Astrocyte (in vitro differentiated cells and primary cell): ENCODE measurements around the gene TAGAP. TPM values are rescaled to one million over a fixed set of nuclear protein-coding genes. Genes with fewer than 3 reads are reported as not detected.

Experiments
- DNase-seq: peaks from one replicate; pipeline ENCODE4 v3.0.0-alpha.2; 2010; ENCODE audit warnings: low read depth
- FAIRE-seq: peaks from 2 replicates; lab custom pipeline; 2011; peaks lifted over from hg19 to GRCh38; lab: Jason Lieb, UNC
- H2AFZ ChIP-seq: 2 replicates; pipeline ENCODE4 v1.6.0; 2012; ENCODE audit warnings: low read depth, low read length, inconsistent platforms
- H3K27ac ChIP-seq: 2 replicates; pipeline ENCODE4 v1.5.1; 2011; ENCODE audit warnings: low read depth, low read length, inconsistent platforms
- H3K27me3 ChIP-seq: 2 replicates; pipeline ENCODE4 v1.6.0; 2011; ENCODE audit warnings: low read length, inconsistent platforms; ENCODE audit not compliant: insufficient read depth
- H3K36me3 ChIP-seq: 2 replicates; pipeline ENCODE4 v1.5.1; 2011; ENCODE audit warnings: low read length, inconsistent platforms; ENCODE audit not compliant: insufficient read depth
- H3K4me1 ChIP-seq: 2 replicates; pipeline ENCODE4 v1.5.1; 2011; ENCODE audit warnings: low read length, inconsistent platforms; ENCODE audit not compliant: insufficient read depth
- H3K4me2 ChIP-seq: 2 replicates; pipeline ENCODE4 v1.6.0; 2012; ENCODE audit warnings: low read length, inconsistent platforms
- H3K4me3 ChIP-seq: 2 replicates; pipeline ENCODE4 v1.5.1; 2011; ENCODE audit warnings: low read depth, mild to moderate bottlenecking, low read length, inconsistent platforms; ENCODE audit not compliant: insufficient read depth
- H3K79me2 ChIP-seq: 2 replicates; pipeline ENCODE4 v1.6.0; 2012; ENCODE audit warnings: mild to moderate bottlenecking, low read length, inconsistent platforms; ENCODE audit not compliant: insufficient read depth
- H3K9ac ChIP-seq: 2 replicates; pipeline ENCODE4 v1.6.0; 2012; ENCODE audit warnings: mild to moderate bottlenecking, low read length, inconsistent platforms
- H3K9me3 ChIP-seq: 2 replicates; pipeline ENCODE4 v1.5.1; 2012; ENCODE audit warnings: low read depth, mild to moderate bottlenecking, low read length, inconsistent platforms; ENCODE audit not compliant: insufficient read depth
- H4K20me1 ChIP-seq: 2 replicates; pipeline ENCODE4 v1.6.0; 2012; ENCODE audit warnings: low read length, inconsistent platforms; ENCODE audit not compliant: insufficient read depth
- H3K27ac Mint-ChIP-seq: one replicate; pipeline ENCODE4 v1.8.0; 2021; ENCODE audit warnings: mild to moderate bottlenecking, mixed read lengths; ENCODE audit not compliant: unreplicated experiment
- H3K27me3 Mint-ChIP-seq: one replicate; pipeline ENCODE4 v1.8.0; 2021; ENCODE audit warnings: low read depth, mixed read lengths; ENCODE audit not compliant: unreplicated experiment
- H3K36me3 Mint-ChIP-seq: one replicate; pipeline ENCODE4 v1.8.0; 2021; ENCODE audit warnings: low read depth, mixed read lengths; ENCODE audit not compliant: unreplicated experiment
- H3K4me1 Mint-ChIP-seq: one replicate; pipeline ENCODE4 v1.8.0; 2021; ENCODE audit warnings: low read depth, mixed read lengths; ENCODE audit not compliant: unreplicated experiment
- H3K4me3 Mint-ChIP-seq: one replicate; pipeline ENCODE4 v1.8.0; 2021; ENCODE audit warnings: mild to moderate bottlenecking, moderate library complexity, mixed read lengths; ENCODE audit not compliant: unreplicated experiment
- H3K9me3 Mint-ChIP-seq: one replicate; pipeline ENCODE4 v1.8.0; 2021; ENCODE audit warnings: mild to moderate bottlenecking, mixed read lengths; ENCODE audit not compliant: unreplicated experiment
- EZH2 ChIP-seq: IDR thresholded peaks from 2 replicates; pipeline ENCODE4 v1.6.1; 2012; ENCODE audit warnings: mild to moderate bottlenecking, low read length, inconsistent platforms; ENCODE audit not compliant: insufficient read depth
- total RNA-seq: library from RNA; stranded (reverse); gene quantifications from 2 replicates; pipeline ENCODE4 v1.2.1, GENCODE V29; 2021
- TF ChIP-seq, protein P1 (sequence below): IDR thresholded peaks from 2 replicates; pipeline ENCODE4 v1.5.1; 2011; ENCODE audit warnings: low read depth, mild to moderate bottlenecking, inconsistent platforms, low read length, moderate library complexity; ENCODE audit not compliant: insufficient read depth

Gene TAGAP
- total RNA-seq, 1 donor from 2014 or later: 0.11 TPM

DNA sequence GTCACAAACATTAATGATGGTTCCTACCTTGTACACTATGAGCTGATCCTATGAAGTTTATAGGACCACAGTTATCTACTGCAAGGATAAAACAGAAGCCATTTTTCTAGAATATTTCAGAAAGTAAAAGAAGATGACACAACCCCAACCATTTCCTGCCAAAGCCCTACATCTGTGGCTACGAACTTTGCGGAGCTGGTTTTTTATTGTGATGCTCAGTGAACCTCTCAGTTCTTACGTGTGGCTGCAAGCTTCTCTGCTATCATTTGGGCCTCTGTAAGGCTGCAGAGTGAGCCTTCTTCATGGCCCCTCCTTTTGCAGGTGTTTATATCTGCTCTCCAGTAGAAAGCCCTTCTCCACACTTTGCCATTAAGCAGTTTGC lies 17.8 kb upstream of the TAGAP start:
- Histone ChIP-seq H3K27ac (no peak overlapping the region), H3K4me2 (no peak overlapping the region), H3K9ac (no peak overlapping the region), H3K27me3 (peaks cover 22% of the 10 kb centered on the region), H3K9me3 (peaks cover 2% of the 10 kb centered on the region), H3K79me2 (no peaks in the 10 kb centered on the region), H3K36me3 (no peaks in the 10 kb centered on the region), H3K4me1 (no peaks in the 10 kb centered on the region), H2AFZ (no peak overlapping the region), H3K4me3 (no peak overlapping the region), H4K20me1 (no peaks in the 10 kb centered on the region)
- Mint-ChIP-seq H3K36me3 (no peaks in the 10 kb centered on the region), H3K9me3 (peaks cover 11% of the 10 kb centered on the region), H3K4me3 (no peak overlapping the region), H3K27ac (no peak overlapping the region), H3K27me3 (peaks cover 59% of the 10 kb centered on the region), H3K4me1 (peaks cover 2% of the 10 kb centered on the region)
- TF ChIP-seq EZH2: no peak
- TF ChIP-seq, protein P1, sequence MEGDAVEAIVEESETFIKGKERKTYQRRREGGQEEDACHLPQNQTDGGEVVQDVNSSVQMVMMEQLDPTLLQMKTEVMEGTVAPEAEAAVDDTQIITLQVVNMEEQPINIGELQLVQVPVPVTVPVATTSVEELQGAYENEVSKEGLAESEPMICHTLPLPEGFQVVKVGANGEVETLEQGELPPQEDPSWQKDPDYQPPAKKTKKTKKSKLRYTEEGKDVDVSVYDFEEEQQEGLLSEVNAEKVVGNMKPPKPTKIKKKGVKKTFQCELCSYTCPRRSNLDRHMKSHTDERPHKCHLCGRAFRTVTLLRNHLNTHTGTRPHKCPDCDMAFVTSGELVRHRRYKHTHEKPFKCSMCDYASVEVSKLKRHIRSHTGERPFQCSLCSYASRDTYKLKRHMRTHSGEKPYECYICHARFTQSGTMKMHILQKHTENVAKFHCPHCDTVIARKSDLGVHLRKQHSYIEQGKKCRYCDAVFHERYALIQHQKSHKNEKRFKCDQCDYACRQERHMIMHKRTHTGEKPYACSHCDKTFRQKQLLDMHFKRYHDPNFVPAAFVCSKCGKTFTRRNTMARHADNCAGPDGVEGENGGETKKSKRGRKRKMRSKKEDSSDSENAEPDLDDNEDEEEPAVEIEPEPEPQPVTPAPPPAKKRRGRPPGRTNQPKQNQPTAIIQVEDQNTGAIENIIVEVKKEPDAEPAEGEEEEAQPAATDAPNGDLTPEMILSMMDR: no peak
- DNase-seq (no peak), FAIRE-seq (no peak)

DNA sequence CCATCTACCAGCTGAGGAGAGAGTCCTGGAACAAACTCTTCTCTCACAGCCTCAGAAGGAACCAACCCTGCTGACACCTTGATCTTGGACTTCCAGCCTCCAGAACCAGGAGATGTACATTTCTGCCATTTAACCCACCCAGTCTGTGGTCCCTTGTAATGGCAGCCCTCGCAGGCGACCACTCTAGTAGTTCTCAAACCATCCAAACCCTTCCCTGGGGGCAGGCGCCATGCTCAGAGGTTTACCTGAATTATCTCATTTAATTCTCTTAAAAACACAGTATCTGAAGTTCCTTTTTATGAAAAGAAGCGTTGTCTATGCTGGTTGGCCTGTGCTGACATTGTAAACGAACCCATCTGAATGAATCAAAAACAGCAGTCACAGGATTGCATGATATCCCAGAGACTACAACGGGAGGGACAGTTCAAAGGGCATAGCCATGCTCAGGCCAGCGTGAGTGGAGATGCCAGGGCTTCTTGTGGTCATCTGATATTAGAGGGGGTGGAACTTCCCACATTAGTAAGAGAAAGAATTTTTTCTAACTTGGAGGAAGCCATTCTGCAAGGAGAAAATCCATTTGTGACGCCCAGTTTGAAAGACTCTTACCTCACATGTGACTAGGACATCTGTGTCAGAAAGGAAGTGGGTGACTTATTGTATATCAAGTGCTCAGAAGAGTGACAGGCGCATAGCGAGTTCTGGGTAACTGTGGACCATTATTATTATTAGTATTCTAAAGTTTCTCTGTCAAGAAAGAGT lies 17.2 kb upstream of the TAGAP start:
- Histone ChIP-seq H3K4me3 (no peak overlapping the region), H3K9ac (no peak overlapping the region), H3K4me2 (no peak overlapping the region), H4K20me1 (no peaks in the 10 kb centered on the region), H3K79me2 (no peaks in the 10 kb centered on the region), H3K4me1 (no peaks in the 10 kb centered on the region), H3K27ac (no peak overlapping the region), H3K36me3 (no peaks in the 10 kb centered on the region), H3K9me3 (peaks cover 2% of the 10 kb centered on the region), H3K27me3 (peaks cover 27% of the 10 kb centered on the region), H2AFZ (no peak overlapping the region)
- peaks cover 61% of the 10 kb centered on the region for H3K27me3 Mint-ChIP-seq
- FAIRE-seq (no peak), DNase-seq (no peak)
- TF ChIP-seq EZH2: no peak
- TF ChIP-seq, protein P1: no peak
- peaks cover 14% of the 10 kb centered on the region for H3K9me3 Mint-ChIP-seq
- H3K4me1 Mint-ChIP-seq: peaks cover 2% of the 10 kb centered on the region
- H3K36me3 Mint-ChIP-seq: no peaks in the 10 kb centered on the region
- H3K27ac Mint-ChIP-seq: no peak overlapping the region
- no peak overlapping the region for H3K4me3 Mint-ChIP-seq

DNA sequence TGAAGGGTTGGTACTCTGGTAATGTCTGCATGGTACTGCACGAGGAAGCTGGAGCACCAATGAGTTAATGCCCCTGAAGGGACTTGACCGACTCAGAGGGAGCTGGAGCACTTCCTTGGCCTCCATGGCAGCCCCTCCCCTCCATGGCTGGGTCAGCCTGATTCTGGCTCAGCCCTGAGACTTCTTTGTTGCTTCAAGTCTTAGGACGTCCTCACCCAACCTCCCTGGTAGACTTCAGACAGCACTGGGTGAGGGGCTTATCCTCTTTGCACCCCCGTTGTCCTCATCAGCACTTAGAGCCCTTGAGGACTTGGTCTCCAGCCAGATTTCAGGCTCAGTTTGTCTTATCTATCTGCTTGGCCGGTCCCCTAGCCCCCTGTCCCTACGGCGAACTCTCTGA lies 16.4 kb upstream of the TAGAP start:
- peaks cover 61% of the 10 kb centered on the region for H3K27me3 Mint-ChIP-seq
- H3K4me3 Mint-ChIP-seq: no peak overlapping the region
- Histone ChIP-seq H3K79me2 (no peaks in the 10 kb centered on the region), H3K4me1 (no peaks in the 10 kb centered on the region), H3K9me3 (peaks cover 2% of the 10 kb centered on the region), H3K27me3 (peaks cover 35% of the 10 kb centered on the region), H3K4me2 (no peak overlapping the region), H2AFZ (no peak overlapping the region), H3K27ac (no peak overlapping the region), H3K36me3 (no peaks in the 10 kb centered on the region), H4K20me1 (no peaks in the 10 kb centered on the region), H3K9ac (no peak overlapping the region), H3K4me3 (no peak overlapping the region)
- H3K27ac Mint-ChIP-seq: no peak overlapping the region
- no peaks in the 10 kb centered on the region for H3K36me3 Mint-ChIP-seq
- no peak for DNase-seq
- TF ChIP-seq, protein P1: no peak
- TF ChIP-seq EZH2: no peak
- peaks cover 14% of the 10 kb centered on the region for H3K9me3 Mint-ChIP-seq
- peaks cover 2% of the 10 kb centered on the region for H3K4me1 Mint-ChIP-seq
- no peak for FAIRE-seq
